Gastrocnemius medialis (tissue), 4 donors: ENCODE measurements around the gene FPGT.

Experiments
- POLR2A ChIP-seq, 2 donors: fragments of 450-650 bp; IDR thresholded peaks; one replicate each; pipeline ENCODE4 v1.6.1; 2017; ENCODE audit warnings: antibody characterized with exemption in 2 of 2, mild to moderate bottlenecking in 2 of 2, moderate library complexity in 2 of 2
- TF ChIP-seq, protein P1 (sequence below), 5 experiments: fragments of 450-650 bp in 3 of 5; fragments of 200-600 bp in 2 of 5; sonication (generic) in 2 of 5; IDR thresholded peaks in 4 of 5; conservative IDR thresholded peaks in 1 of 5; 1 replicate in 4 of 5; 2 replicates in 1 of 5; pipeline ENCODE4 v1.5.1; 2016 to 2019; ENCODE audit warnings: antibody characterized with exemption in 5 of 5, mild to moderate bottlenecking in 3 of 5, moderate library complexity in 3 of 5

- TF ChIP-seq, protein P1, sequence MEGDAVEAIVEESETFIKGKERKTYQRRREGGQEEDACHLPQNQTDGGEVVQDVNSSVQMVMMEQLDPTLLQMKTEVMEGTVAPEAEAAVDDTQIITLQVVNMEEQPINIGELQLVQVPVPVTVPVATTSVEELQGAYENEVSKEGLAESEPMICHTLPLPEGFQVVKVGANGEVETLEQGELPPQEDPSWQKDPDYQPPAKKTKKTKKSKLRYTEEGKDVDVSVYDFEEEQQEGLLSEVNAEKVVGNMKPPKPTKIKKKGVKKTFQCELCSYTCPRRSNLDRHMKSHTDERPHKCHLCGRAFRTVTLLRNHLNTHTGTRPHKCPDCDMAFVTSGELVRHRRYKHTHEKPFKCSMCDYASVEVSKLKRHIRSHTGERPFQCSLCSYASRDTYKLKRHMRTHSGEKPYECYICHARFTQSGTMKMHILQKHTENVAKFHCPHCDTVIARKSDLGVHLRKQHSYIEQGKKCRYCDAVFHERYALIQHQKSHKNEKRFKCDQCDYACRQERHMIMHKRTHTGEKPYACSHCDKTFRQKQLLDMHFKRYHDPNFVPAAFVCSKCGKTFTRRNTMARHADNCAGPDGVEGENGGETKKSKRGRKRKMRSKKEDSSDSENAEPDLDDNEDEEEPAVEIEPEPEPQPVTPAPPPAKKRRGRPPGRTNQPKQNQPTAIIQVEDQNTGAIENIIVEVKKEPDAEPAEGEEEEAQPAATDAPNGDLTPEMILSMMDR (IDR thresholded peaks at IDR 0.05 in 4 of 5, conservative IDR thresholded peaks at IDR 0.05 in 1 of 5): no peak
- TF ChIP-seq POLR2A (IDR thresholded peaks at IDR 0.05): no peak
Observed at GRCh38 chr1:74245168-74245772, 47.2 kb downstream of the FPGT start.
